Inflammatory macrophage treated with lipopolysaccharide for 1 hour (primary cell): ENCODE results near the gene ATF6.
A peak's percentile ranks its signal among the peaks of the same experiment; 100 is the strongest.
"Not testable (repeated sequence)": the region's sequence is repeated elsewhere in the genome, so short reads cannot be mapped to it uniquely, and the experiment has no call there.

Experiments
- DNase-seq, 2 donors: peaks; one replicate each; pipeline ENCODE4 v3.0.0-alpha.2; 2020 to 2022

Gene ATF6

DNA sequence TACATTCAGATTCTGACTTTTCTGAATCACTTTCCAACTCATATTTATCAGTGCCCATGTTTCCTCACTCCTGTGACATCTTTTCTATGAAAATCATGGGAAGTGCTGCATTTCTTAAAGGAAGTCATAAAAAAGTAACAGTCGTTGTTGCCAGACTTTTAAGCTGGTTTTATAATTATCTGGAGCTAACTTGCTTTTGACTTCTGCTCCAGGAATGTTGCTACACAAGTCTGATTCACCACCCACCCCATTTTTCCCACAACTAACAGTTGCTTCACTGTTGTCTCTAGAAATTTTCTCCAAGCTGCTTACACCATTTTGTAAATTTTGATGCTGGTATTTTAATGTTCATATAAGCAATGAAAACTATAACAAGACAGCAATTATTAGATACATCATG lies 32.6 kb upstream of the ATF6 start:
- DNase-seq, result peak; percentile 88 to 95

DNA sequence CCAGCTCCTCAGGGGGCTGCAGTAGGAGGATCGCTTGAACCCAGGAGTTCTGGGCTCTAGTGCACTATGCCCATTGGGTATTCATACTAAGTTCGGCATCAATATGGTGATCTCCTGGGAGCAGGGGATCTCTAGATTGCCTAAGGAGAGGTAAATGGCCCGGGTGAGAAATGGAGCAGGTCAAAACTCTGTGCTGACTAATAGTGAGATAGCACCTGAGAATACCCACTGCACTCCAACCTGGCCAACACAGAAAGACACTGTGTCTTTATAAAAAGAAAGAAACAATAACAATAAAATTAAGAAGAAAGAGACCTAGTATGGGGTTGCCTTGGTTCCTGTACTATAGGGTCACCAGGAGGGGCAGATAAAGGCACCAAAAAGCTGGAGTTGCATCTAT lies 30.3 kb upstream of the ATF6 start:
- no peak for DNase-seq

DNA sequence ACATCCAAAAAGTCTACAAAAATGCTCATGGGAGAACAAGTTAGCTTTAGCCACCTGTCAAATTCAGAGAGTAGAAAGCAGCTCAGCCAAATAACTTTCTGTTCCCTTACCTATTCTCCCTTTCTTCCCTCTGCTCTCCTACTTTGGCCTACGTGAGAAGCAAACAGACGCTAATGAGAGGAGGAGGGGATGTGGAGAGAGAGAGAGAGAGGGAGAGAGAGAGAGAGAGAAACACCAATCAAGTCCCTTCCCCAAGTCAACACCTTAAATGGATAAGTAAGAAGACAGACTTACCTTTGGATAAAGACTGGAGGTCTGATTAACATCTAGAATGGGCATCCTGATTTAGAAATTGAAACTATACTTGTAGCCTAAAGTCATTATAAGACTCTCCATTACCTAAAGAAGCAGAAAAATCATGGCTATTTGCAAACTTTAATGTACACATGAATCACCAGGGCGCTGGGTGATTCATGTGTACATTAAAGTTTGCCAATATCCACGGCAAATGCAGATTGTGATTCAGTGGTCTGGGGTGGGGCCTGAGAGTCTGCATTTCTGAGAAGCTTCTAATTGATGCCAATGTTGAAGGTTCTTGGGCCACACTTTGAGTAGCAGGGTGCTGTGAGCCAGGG lies 29.7 kb upstream of the ATF6 start:
- DNase-seq, result peak; percentile 35 to 55

DNA sequence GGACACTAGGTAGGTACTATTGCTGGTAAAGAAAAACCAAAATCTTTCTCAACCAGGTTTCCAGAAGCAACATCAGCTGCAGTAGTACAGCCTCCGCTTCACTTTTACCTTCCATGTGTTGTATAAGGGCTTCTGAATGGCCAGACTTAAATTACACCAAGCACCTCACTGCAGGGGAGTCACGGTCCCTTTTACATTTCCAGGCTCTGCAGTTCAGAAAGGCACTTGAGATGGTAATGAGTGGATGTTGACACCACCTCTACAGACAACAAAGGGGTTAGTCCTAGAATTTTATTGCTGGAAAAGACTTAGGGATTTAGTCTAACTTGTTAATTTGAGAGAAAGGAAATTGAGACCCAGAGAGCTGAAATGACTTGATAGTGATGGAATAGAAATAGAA lies 28.5 kb upstream of the ATF6 start:
- no peak for DNase-seq

DNA sequence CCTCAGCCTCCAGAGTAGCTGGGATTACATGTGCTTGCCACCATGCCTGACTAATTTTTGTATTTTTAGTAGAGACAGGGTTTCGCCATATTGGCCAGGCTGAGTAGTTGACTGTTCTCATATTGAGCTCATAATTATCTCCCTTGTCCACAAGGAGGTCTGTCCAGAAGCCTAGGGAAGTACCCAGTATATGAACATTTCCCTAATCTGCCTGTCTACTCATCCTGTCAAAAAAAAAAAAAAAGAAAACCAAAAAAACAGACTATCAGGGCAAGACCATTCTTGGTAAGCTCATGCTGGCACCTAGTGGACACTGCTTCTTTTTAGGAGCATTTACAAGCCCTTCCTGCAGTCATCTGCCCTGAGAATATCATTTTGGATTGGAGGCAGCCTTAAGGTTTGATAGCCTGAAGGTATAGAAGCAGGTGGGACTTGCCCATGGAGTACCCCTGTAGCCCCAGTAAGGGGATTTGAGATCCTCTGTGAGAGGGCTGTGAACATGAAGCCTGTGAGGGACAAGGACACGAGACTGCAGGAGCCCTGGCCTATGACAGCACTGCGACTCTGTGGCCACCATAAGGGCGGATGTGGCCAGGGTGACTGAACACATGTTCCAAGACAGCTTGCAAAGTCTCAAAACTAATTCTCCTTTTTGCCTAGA lies 27.4 kb upstream of the ATF6 start:
- peak; percentile 87 to 95 for DNase-seq

DNA sequence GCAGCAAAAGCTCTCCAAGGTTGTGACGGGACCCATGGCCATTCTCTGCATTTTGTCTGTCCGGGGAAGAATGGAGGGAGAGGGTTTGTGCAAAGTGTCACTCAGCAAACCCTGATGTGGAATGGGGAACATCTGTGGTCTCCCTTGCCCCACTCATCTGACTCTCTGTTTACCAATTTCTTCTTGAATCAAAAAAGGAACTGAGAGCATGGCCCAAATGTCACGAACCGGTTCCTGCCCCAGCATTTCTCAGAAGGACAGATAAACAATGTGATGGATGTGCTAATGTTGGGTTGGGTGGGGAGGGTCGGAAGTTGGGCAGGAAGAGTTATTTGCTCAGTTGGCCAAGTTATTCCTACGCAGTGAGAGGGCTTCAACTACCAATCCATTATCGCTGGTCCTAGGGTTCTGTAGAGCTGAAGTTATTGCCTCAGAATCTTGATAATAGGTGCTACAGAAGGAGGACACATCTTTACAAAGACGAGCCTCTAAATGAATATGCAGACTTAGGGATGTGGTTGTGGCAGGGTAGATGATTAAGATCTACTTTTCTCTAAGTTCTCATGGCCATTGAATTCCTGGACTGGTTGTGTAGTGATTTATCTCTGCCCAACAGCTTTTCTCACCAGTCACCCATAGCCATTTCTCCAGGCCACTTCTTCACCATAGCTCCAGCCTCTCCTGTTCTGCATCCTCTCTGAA lies 26.1 kb upstream of the ATF6 start:
- peak; percentile 60 to 76 for DNase-seq

DNA sequence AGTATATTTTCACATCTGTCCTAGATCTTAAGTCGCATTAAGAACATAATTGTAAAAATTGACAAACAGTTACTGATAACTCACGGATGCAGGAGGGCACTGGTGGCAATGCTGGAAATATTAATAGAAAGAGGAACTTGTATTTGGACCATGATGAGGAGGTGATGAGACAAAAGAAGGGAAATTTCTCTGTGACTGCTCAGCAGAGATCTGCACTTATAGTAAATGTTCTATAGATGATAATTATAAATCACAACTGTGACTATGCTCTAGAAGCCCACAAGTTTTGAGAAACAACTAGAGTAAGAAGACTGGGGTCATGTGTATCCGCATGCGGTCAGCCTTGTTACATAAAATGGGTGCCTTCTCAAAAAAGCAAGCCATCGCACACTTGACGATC lies 25.2 kb upstream of the ATF6 start:
- peak in 1 of 2 donors; percentile 43 for DNase-seq

DNA sequence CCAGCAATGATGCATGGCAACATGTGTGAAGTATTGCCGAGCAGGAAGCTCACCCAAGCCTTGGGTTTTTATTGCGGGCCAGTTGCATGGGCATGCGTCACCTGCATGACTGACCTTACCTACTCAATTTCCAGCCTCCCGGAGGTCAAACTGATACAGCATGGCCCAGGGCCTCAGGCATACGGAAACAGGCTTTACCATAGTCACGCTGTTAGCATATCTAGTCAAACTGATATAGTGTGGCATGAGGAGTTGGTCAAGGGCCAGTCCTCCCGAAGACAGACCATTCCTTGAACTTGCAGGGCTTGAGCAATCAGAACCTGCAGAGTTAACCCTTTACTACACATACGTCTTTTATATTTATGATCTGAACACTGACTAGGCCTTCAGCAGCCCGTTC lies 22.9 kb upstream of the ATF6 start:
- DNase-seq, result no peak

DNA sequence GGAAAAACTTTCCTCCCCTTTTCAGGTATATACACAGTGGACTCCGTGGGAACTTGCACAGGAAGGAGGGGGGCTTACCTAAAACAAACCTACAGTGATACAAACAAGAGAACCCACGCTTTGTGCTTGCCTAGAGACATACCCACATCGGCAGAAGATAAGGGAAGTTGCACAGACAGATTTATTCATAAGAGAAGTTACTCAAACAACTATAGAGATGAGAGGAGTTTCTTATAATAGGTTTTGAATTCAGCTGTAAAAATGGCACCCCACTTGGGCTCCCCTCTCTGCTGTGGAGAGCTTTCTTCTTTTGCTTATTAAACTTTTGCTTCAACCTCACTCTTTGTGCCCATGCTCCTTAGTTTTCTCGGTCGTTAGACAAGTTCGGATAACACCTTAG lies 18.3 kb upstream of the ATF6 start:
- DNase-seq, result peak; percentile 55 to 72

DNA sequence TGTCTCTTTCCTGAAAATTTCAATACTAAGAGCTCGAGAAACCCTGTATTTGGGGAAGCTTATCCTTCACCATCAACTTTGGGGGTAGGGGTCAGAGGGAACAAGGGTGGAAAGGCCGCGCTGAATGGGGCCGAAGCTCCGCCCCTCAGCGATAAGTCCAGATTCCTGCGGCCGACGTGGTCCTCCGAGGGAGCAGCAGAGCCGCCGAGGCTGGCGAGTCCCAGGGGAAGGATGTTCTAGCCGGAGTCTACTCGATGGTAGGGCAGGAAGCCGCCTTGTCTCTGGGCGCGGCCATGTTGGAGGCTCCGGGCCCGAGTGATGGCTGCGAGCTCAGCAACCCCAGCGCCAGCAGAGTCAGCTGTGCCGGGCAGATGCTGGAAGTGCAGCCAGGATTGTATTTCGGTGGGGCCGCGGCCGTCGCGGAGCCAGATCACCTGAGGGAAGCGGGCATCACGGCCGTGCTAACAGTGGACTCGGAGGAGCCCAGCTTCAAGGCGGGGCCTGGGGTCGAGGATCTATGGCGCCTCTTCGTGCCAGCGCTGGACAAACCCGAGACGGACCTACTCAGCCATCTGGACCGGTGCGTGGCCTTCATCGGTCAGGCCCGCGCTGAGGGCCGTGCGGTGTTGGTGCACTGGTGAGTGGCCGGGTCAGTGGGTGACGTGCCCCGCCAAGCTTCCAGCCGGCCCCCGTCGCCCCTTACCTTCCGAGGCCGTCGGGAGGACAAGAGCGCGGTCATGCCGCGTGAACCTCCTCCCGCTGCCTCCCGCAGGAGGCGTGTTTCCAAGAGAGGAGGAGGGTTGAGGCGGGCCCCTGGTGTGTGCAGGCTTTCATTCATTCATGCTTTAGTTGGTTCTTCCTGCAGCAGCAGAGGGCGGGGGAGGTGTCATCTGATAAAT lies 16.4 kb upstream of the ATF6 start, which contains the start of gene DUSP12:
TSS of gene DUSP12 (plus strand) at position 278 of the 899 bp plus-strand sequence. CDS start at position 294, 16 bp downstream.
- peak; percentile 92 to 93 for DNase-seq

DNA sequence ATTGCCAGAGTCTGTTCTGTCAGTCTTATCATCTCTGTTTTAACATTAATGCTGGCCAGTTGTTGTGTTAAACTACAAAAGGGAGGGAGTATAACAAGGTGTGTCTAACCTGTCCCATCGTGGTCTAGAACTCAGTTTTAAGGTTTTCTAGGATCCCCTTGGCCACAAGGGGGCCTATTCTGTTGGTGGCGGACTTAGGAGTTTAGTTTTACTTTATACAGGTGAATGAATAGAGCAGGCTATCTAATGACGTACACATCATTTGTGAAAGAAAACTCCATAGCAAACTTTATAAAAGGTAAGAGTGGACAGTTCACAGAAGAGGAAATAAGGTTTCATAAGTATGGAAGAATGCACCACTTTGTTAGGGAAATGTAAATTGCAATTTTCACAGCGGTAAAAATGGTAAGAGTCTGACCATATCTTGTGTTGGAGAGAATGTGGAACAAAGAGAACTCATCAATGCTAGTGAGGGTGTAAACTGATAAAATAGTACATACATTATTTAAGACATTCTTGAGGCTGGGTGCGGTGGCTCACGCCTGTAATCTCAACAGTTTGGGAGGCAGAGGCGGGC lies 2.5 kb upstream of the ATF6 start:
- no peak for DNase-seq

DNA sequence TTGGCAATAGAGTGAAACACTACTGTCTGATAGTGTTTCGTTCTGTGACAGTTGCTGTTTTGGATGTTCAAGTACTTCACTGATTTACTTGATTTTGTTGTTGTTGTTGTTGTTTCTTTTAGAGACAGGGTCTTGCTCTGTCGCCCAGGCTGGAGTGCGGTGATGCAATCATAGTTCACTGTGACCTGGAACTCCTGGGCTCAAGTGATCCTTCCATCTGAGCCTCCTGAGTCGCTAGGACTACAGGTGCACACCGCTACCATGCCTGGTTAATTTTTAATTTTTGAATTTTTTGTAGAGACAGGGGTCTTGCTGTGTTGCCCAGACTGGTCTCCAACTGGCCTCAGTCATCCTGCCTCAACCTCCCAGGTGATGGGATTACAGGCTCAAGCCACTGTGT lies 2.3 kb downstream of the ATF6 start:
- no peak for DNase-seq

DNA sequence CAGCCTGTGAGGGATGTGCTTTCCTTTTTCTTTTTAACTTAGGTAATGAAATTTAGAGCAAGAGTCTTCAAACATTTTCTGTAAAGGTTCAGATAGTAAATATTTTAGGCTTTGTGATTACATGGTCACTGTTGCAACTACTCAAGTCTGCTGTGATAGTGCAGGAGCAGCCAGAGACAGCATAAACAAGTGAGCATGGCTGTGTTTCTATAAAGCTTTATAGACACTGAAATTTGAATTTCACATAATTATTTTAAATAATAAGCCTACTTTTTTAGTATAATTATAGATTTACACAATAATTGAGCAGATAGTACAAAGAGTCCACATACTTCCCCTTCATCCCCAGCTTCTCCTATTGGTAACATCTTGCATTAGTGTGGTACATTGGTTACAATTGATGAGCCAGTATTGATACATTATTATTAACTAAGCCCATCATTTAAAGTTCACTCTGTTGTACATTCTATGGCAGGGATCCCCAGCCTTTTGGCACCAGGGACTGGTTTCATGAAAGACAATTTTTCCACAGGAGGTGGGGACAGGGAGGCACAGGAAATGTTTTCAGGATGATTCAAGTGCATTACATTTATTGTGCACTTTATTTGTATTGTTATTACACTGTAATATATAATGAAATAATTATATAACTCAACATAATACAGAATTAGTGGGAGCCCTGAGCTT lies 3.0 kb downstream of the ATF6 start:
- no peak for DNase-seq

DNA sequence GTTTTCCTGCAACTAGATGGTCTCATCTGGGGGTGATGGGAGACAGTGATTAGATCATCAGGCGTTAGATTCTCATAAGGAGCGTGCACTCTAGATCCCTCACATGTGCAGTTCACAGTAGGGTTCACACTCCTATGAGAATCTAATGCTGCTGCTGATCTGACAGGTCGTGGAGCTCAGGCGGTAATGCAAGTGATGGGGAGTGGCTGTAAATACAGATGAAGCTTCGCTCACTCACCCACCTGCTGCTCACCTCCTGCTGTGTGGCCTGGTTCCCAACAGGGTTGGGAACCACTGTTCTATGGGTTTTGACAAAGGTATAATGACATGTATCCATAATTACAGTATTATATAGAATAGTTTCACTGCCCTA lies 3.5 kb downstream of the ATF6 start:
- DNase-seq, result not testable (repeated sequence)

DNA sequence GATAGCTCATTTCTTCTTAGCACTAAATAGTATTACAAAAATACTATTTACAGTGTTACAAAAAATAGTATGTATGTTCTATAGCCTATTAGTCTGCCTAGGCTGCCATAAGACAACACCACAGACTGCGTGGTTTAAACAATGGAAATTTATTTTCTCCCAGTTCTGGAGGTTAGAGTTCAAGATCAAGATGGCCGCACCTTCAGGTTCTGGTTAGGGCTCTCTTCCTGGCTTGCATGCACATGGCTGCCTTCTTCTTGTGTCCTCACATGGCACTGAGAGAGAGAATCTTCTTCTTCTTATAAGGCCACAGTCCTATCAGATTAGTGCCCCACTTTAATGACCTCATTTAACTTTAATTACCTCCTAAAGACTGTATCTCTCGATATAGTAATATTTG lies 4.1 kb downstream of the ATF6 start:
- DNase-seq, result no peak

DNA sequence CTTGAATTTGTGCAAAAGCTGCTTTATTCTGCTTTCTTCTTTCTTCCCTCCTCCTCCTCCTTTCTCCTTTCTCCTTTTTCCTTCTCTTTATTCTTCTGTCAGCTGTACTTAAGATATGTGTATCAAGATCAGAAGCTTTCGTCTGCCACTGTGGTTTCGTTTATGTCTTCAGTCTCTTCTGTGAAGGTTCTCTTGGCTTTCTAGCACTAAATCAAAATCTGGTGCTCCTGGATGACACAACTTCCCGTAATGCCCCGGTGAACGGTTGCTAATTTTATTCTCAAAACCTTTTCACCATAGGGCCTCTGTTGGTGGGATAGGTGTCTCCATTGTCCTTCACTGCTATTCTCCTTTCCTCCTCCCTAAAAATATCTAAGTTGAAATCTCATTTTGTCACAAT lies 5.0 kb downstream of the ATF6 start:
- no peak for DNase-seq

DNA sequence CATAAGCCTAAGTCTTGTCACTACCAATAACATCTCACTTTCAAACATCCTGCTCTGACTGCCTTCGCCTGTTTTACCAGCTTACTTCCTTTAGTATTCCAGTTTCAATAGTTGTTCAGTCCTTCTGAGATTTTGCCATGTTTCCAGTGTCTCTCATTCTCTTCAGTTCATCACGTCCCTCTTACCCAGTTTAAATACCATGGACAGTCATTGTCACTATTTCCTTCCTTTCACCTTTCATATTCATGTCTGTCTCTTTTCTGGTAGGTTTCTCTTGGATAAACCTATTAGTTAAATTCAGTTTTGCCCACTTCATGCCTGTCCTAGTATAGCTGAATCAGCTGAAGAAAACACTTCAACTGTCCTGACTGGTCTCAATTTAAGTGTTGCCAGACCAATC lies 5.9 kb downstream of the ATF6 start:
- DNase-seq, result no peak

DNA sequence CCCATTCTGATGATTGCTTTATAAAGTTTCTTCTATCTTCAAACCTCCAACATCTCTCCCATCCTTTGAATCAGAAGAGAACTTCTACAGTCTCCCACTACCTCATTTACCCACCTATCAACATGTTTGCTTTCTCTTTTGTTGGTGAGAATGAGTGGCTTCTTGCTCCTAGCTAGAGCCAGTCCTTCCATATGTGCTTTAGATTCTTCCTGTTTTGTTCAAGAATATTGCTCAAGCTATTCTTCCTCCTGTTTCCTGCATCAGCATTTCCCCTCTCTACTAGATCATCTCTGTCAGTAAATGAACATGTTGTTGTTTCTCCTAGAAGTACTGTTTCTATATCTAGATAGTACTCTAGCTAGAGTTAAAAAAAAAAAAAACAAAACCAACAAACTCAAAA lies 6.3 kb downstream of the ATF6 start:
- peak; percentile 52 to 75 for DNase-seq

DNA sequence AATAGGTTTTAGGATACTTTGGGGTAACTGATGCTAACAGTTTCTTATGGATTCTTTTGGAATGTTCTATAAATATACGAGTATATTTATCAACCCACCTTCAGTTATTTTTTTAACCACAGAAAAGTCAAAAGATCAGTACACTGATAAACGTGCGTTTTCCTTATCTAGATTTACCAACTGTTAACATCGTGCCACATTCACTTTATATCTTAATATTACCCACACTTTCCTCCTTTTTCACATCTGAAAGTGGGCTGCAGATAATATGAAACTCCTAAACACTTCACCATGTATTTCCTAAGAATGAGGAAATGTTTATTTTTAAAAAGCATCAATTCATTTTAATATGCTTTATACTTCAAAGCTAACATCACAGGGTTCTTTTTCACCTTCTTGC lies 7.7 kb downstream of the ATF6 start:
- DNase-seq, result no peak

DNA sequence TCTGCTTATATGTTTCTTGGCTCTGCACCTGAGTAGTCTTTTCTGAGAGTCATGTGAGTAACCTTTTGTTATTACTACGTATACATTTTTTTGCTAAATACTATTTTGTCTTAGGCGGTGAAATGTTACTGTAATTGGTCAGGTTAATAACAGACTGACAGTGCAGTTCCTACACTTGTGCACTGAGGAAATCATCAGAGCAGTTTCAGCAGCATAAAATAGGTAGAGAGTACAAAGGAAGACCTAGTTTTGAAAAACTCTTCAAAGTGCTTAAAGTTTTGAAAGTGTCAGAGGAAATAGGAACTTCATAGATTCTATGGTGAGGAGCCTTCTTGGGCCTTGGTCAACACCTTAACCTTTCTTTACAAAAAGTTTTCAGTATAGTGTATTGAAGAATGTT lies 11.1 kb downstream of the ATF6 start:
- no peak for DNase-seq

DNA sequence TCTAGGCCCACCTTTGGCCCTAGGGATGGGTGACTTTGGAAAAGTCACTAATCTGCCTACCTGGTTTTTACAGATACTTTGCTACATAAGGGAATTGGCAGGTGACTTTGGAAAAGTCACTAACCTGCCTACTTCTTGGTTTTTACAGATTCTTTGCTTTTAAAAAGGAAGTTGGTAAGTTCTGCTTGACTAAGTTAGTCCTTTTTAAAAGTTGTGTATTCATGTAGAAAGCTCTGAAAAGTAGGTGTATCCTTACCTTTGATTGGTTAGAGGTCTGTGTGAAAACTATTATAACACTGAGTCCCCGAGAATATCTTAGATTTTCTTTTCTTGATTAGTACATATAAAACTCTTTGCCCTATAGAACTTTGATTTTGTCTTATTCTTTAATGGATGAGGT lies 12.4 kb downstream of the ATF6 start:
- no peak for DNase-seq

DNA sequence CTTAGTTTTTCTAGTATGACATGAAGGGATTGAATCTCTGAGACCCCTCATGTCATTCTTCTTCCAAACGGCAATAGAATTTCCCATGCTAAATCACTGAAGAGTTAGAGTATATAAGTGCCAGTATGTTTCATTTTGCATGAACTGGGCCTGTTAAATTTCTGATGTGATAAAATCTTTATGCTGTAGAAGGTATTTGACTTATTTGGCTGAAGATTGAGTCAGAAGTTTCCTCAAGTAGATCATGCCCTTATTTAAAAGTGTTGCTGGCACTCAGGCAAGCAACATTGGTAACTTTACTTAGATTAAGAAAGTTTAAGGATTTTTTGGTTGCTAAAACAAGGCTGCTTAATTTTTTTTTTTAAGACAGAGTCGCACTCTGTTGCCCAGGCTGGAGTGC lies 13.3 kb downstream of the ATF6 start:
- no peak for DNase-seq
